Measurements from ENCODE around the gene TNRC6C. TPM values are rescaled to one million over a fixed set of nuclear protein-coding genes. Genes with fewer than 3 reads are reported as not detected.

Gene TNRC6C
- total and polyA plus RNA-seq, 4 donors = 2.2 to 25.9 (median 13.8) TPM

- Histone ChIP-seq H3K9me3 (ENCODE audit: control insufficient read depth in 4 of 4, insufficient read depth in 3 of 4, low read length in 3 of 4) (no peaks in the 10 kb centered on the region), H3K27me3 (ENCODE audit: control insufficient read depth in 3 of 3, insufficient read depth in 3 of 3, low read length in 2 of 3) (no peaks in the 10 kb centered on the region), H3K4me3 (no peak overlapping the region), H3K9ac (ENCODE audit: insufficient read depth in 1 of 2, low read length in 2 of 2) (no peak overlapping the region), H3K27ac (ENCODE audit: low read depth in 1 of 2, low read length in 1 of 2) (no peak overlapping the region), H3K4me1 (ENCODE audit: control insufficient read depth in 5 of 5, insufficient read depth in 5 of 5, low read length in 5 of 5) (peaks cover 0 to 11% (median 4%) of the 10 kb centered on the region in 5 donors), H3K36me3 (ENCODE audit: control insufficient read depth in 4 of 4, insufficient read depth in 4 of 4, low read length in 4 of 4) (peaks cover 0 to 67% (median 1%) of the 10 kb centered on the region in 4 donors)
- TF ChIP-seq CTCF (IDR thresholded peaks at IDR 0.05; ENCODE audit: control extremely low read depth, extremely low read depth) = no peak
- WGBS, 2 donors = 96 to 97% methylated on average over 13 of the region's 13 CpGs
- DNase-seq (no peak), ATAC-seq (ENCODE audit: insufficient read depth, low FRiP score) (no peak)
Observed at GRCh38 chr17:78120537-78120936, 162.0 kb downstream of the TNRC6C start.

- DNase-seq = no peak
- H3K36me3 ChIP-seq (ENCODE audit: control insufficient read depth in 4 of 4, insufficient read depth in 4 of 4, low read length in 4 of 4) = peaks cover 0 to 74% (median 1%) of the 10 kb centered on the region in 4 donors
- peaks cover 0 to 17% (median 10%) of the 10 kb centered on the region in 5 donors for H3K4me1 ChIP-seq (ENCODE audit: control insufficient read depth in 5 of 5, insufficient read depth in 5 of 5, low read length in 5 of 5)
- H3K27ac ChIP-seq (ENCODE audit: low read depth in 1 of 2, low read length in 1 of 2) = no peak overlapping the region
- H3K9ac ChIP-seq (ENCODE audit: insufficient read depth in 1 of 2, low read length in 2 of 2) = no peak overlapping the region
- WGBS, 2 donors = 47 to 76% methylated on average over 35 of the region's 35 CpGs
- H3K4me3 ChIP-seq = no peak overlapping the region
- no peak for TF ChIP-seq CTCF (IDR thresholded peaks at IDR 0.05; ENCODE audit: control extremely low read depth, extremely low read depth)
- H3K27me3 ChIP-seq (ENCODE audit: control insufficient read depth in 3 of 3, insufficient read depth in 3 of 3, low read length in 2 of 3) = no peaks in the 10 kb centered on the region
- no peak for ATAC-seq (ENCODE audit: insufficient read depth, low FRiP score)
- no peaks in the 10 kb centered on the region for H3K9me3 ChIP-seq (ENCODE audit: control insufficient read depth in 4 of 4, insufficient read depth in 3 of 4, low read length in 3 of 4)
Observed at GRCh38 chr17:78120971-78121800, 162.7 kb downstream of the TNRC6C start.

- no peak overlapping the region for H3K4me3 ChIP-seq
- peaks cover 0 to 75% (median 1%) of the 10 kb centered on the region in 4 donors for H3K36me3 ChIP-seq (ENCODE audit: control insufficient read depth in 4 of 4, insufficient read depth in 4 of 4, low read length in 4 of 4)
- no peak for TF ChIP-seq CTCF (IDR thresholded peaks at IDR 0.05; ENCODE audit: control extremely low read depth, extremely low read depth)
- no peak overlapping the region for H3K27ac ChIP-seq (ENCODE audit: low read depth in 1 of 2, low read length in 1 of 2)
- ATAC-seq (ENCODE audit: insufficient read depth, low FRiP score) = no peak
- no peaks in the 10 kb centered on the region for H3K9me3 ChIP-seq (ENCODE audit: control insufficient read depth in 4 of 4, insufficient read depth in 3 of 4, low read length in 3 of 4)
- no peaks in the 10 kb centered on the region for H3K27me3 ChIP-seq (ENCODE audit: control insufficient read depth in 3 of 3, insufficient read depth in 3 of 3, low read length in 2 of 3)
- no peak for DNase-seq
- H3K9ac ChIP-seq (ENCODE audit: insufficient read depth in 1 of 2, low read length in 2 of 2) = no peak overlapping the region
- peaks cover 3 to 22% (median 13%) of the 10 kb centered on the region in 5 donors for H3K4me1 ChIP-seq (ENCODE audit: control insufficient read depth in 5 of 5, insufficient read depth in 5 of 5, low read length in 5 of 5)
- 68 to 69% methylated on average over 11 of the region's 11 CpGs for WGBS, 2 donors
Observed at GRCh38 chr17:78121801-78122215, 163.3 kb downstream of the TNRC6C start.

All from lung (tissue), 12 donors.